ENCODE results near the gene INPP5J. TPM values are rescaled to one million over a fixed set of nuclear protein-coding genes. Genes with fewer than 3 reads are reported as not detected.
A peak's percentile ranks its signal among the peaks of the same experiment; 100 is the strongest.
"Not testable (repeated sequence)": the region's sequence is repeated elsewhere in the genome, so short reads cannot be mapped to it uniquely, and the experiment has no call there.

INPP5J gene
- total and polyA plus RNA-seq, 4 donors: 3.5 to 17.2 (median 10.5) TPM

DNA sequence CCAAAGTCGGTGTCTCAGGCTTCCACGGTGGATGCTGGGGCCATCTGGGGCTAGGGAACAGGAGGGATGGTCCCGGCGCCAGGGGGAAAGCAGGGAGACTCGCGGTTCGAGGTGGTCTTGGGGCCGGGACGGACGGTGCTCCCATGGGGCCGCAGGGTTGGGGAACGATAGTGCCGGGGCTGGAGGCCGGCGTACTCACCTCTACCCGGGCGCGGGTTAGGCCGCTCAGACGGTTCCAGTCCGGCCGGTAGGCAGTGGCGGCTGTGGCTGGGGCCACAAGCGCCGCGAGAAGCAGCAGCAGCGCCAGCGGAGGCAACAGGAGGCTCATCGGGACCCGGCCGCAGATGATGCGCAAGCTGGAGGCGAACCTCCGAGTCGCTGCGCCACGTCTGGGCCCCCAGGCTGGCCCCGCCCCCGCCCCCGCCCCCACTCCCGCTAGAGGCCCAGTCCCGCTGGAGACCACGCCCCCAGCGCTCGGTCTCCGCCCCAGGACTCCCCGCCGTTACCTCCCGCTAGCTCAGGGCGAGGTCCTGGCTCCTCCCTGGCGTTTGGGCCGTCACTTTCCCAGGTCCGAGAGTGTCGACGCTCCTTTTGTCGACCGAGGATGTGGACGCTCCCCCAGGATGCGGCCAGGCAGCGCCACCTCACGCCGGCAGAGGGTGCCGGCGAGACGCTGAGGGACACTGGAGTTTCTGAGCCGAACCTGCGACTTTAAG lies 15.4 kb upstream of the INPP5J start, which contains the start of gene SELENOM:
TSS of gene SELENOM (minus strand) at position 391 of the 716 bp plus-strand sequence. CDS start at position 328, 63 bp downstream.
- no peaks in the 10 kb centered on the region for H3K27me3 ChIP-seq (ENCODE audit: control insufficient read depth, insufficient read depth, low read length)
- peak within 1 kb of the TSS; percentile 88 for H3K27ac ChIP-seq (ENCODE audit: low read depth, low read length)
- H3K4me3 ChIP-seq (ENCODE audit: low read depth, low read length): peak within 1 kb of the TSS; percentile 76
- 3% methylated on average over 67 of the region's 67 CpGs for WGBS (ENCODE audit: insufficient coverage)
- peaks cover 18% of the 10 kb centered on the region for H3K36me3 ChIP-seq (ENCODE audit: control insufficient read depth, insufficient read depth, low read length)
- DNase-seq (ENCODE audit: low read depth in 4 of 6, low spot score in 6 of 6): peak; percentile 73 to 96 (median 79)
- peaks cover 31% of the 10 kb centered on the region for H3K4me1 ChIP-seq (ENCODE audit: control insufficient read depth, insufficient read depth, low read length)
- no peaks in the 10 kb centered on the region for H3K9me3 ChIP-seq (ENCODE audit: control insufficient read depth, insufficient read depth, low read length)

DNA sequence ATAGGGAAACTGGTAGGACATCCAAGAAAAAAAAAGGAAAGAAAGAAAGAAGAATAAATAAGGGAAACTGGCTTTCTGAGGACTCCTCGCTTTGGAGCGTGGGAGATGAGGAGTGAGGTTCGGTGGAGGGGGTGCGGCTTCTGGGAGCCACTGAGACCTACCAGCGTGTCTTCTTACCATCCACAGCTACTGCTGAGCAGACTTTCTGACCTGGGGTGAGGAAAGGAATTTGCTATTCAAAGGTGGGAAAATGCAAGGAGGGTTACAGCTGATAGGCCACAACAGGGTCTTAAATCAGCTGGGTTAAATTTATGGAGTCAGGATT lies 14.9 kb upstream of the INPP5J start:
- Histone ChIP-seq H3K27ac (ENCODE audit: low read depth, low read length) (peak overlapping the region; percentile 88), H3K4me3 (ENCODE audit: low read depth, low read length) (peak overlapping the region; percentile 76), H3K9me3 (ENCODE audit: control insufficient read depth, insufficient read depth, low read length) (no peaks in the 10 kb centered on the region), H3K27me3 (ENCODE audit: control insufficient read depth, insufficient read depth, low read length) (no peaks in the 10 kb centered on the region), H3K36me3 (ENCODE audit: control insufficient read depth, insufficient read depth, low read length) (peaks cover 14% of the 10 kb centered on the region), H3K4me1 (ENCODE audit: control insufficient read depth, insufficient read depth, low read length) (peaks cover 31% of the 10 kb centered on the region)
- DNase-seq (ENCODE audit: low read depth in 4 of 6, low spot score in 6 of 6): no peak
- 0% methylated on average over 3 of the region's 5 CpGs for WGBS (ENCODE audit: insufficient coverage)

GRCh38 chr22:31112547-31113091 lies 10.1 kb upstream of the INPP5J start:
- H3K4me3 ChIP-seq (ENCODE audit: low read depth, low read length); H3K4me1 ChIP-seq (ENCODE audit: control insufficient read depth, insufficient read depth, low read length); H3K9me3 ChIP-seq (ENCODE audit: control insufficient read depth, insufficient read depth, low read length); H3K27me3 ChIP-seq (ENCODE audit: control insufficient read depth, insufficient read depth, low read length); H3K36me3 ChIP-seq (ENCODE audit: control insufficient read depth, insufficient read depth, low read length); H3K27ac ChIP-seq (ENCODE audit: low read depth, low read length); DNase-seq (ENCODE audit: low read depth in 4 of 6, low spot score in 6 of 6): not testable (repeated sequence)
- 84% methylated on average over 5 of the region's 7 CpGs for WGBS (ENCODE audit: insufficient coverage)

DNA sequence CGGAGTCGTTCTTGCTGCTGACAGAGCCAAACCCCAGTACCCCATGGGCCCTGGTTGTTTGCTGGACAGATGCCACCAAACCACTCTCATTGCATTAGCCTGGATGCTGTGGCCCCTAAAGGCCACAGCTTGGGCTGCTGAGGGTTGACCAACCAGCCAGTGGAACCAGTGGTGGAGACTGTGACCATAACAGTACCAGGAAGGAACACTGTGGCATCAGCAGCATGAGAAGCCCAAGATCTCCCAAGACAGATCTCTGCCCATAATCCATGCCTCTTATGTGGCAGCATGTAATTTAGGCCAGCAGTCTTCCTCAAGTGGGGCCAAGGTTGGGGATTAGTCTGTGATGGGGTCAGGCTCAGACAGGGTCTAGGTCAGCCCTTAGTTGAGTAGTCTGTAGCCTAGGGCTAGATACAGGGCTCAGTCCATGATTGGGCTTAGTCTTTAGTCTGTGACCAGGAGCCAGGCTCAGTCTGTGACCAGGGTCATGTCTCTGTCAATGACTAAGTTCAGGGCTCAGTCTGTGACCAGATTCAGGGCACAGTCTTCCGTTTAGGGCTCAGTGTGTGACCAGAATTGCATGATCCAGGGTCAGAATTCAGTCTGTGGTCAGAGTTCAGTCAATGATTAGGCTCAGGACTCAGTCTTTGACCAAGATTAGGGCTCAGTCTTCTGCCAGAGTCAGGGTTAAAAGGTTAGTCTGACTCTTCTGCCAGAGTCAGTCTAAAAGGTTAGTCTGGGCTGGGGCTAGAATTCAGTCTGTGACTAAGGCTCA lies 4.5 kb upstream of the INPP5J start:
- Histone ChIP-seq H3K4me3 (ENCODE audit: low read depth, low read length) (no peak overlapping the region), H3K27me3 (ENCODE audit: control insufficient read depth, insufficient read depth, low read length) (no peaks in the 10 kb centered on the region), H3K27ac (ENCODE audit: low read depth, low read length) (no peak overlapping the region), H3K36me3 (ENCODE audit: control insufficient read depth, insufficient read depth, low read length) (no peaks in the 10 kb centered on the region), H3K4me1 (ENCODE audit: control insufficient read depth, insufficient read depth, low read length) (peaks cover 13% of the 10 kb centered on the region), H3K9me3 (ENCODE audit: control insufficient read depth, insufficient read depth, low read length) (no peaks in the 10 kb centered on the region)
- WGBS (ENCODE audit: insufficient coverage): 85% methylated on average over 3 of the region's 3 CpGs
- no peak for DNase-seq (ENCODE audit: low read depth in 4 of 6, low spot score in 6 of 6)

- WGBS (ENCODE audit: insufficient coverage): 40% methylated on average over 1 of the region's 7 CpGs
- no peak for DNase-seq (ENCODE audit: low read depth in 4 of 6, low spot score in 6 of 6)
- Histone ChIP-seq H3K27me3 (ENCODE audit: control insufficient read depth, insufficient read depth, low read length) (no peaks in the 10 kb centered on the region), H3K27ac (ENCODE audit: low read depth, low read length) (no peak overlapping the region), H3K4me3 (ENCODE audit: low read depth, low read length) (no peak overlapping the region), H3K4me1 (ENCODE audit: control insufficient read depth, insufficient read depth, low read length) (peaks cover 21% of the 10 kb centered on the region), H3K36me3 (ENCODE audit: control insufficient read depth, insufficient read depth, low read length) (no peaks in the 10 kb centered on the region), H3K9me3 (ENCODE audit: control insufficient read depth, insufficient read depth, low read length) (no peaks in the 10 kb centered on the region)
These were observed 3.6 kb upstream of the INPP5J start for GRCh38 chr22:31119026-31119717.

DNA sequence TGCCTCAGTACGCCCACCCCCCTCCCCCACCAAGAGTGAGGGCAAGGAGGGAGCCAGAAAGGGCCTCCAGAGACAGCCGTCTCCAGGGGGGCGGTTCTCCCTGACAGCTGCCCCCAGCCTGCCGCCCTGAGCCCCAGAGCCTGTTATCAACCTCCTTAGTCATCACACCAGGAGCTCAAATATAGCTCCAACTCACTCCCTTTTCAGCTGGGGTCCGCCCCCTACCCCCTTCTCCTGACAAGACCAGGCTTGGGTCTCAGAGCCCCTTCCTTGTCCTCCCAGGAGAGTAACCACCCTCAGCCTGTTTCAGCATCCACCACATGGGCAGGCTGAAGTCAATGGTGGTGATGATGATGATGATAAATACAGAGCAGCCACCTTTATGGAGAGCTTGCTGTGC lies 2.5 kb upstream of the INPP5J start:
- no peaks in the 10 kb centered on the region for H3K9me3 ChIP-seq (ENCODE audit: control insufficient read depth, insufficient read depth, low read length)
- H3K27ac ChIP-seq (ENCODE audit: low read depth, low read length): no peak overlapping the region
- H3K4me1 ChIP-seq (ENCODE audit: control insufficient read depth, insufficient read depth, low read length): peaks cover 23% of the 10 kb centered on the region
- H3K4me3 ChIP-seq (ENCODE audit: low read depth, low read length): no peak overlapping the region
- WGBS (ENCODE audit: insufficient coverage): 58% methylated on average over 4 of the region's 5 CpGs
- DNase-seq (ENCODE audit: low read depth in 4 of 6, low spot score in 6 of 6): no peak
- H3K27me3 ChIP-seq (ENCODE audit: control insufficient read depth, insufficient read depth, low read length): no peaks in the 10 kb centered on the region
- H3K36me3 ChIP-seq (ENCODE audit: control insufficient read depth, insufficient read depth, low read length): peaks cover 5% of the 10 kb centered on the region

GRCh38 chr22:31120642-31121041 lies 2.1 kb upstream of the INPP5J start:
- WGBS (ENCODE audit: insufficient coverage): 100% methylated on average over 1 of the region's 1 CpG
- Histone ChIP-seq H3K9me3 (ENCODE audit: control insufficient read depth, insufficient read depth, low read length) (no peaks in the 10 kb centered on the region), H3K4me1 (ENCODE audit: control insufficient read depth, insufficient read depth, low read length) (peaks cover 23% of the 10 kb centered on the region), H3K36me3 (ENCODE audit: control insufficient read depth, insufficient read depth, low read length) (peaks cover 9% of the 10 kb centered on the region), H3K4me3 (ENCODE audit: low read depth, low read length) (no peak overlapping the region), H3K27ac (ENCODE audit: low read depth, low read length) (no peak overlapping the region), H3K27me3 (ENCODE audit: control insufficient read depth, insufficient read depth, low read length) (no peaks in the 10 kb centered on the region)
- DNase-seq (ENCODE audit: low read depth in 4 of 6, low spot score in 6 of 6): no peak

DNA sequence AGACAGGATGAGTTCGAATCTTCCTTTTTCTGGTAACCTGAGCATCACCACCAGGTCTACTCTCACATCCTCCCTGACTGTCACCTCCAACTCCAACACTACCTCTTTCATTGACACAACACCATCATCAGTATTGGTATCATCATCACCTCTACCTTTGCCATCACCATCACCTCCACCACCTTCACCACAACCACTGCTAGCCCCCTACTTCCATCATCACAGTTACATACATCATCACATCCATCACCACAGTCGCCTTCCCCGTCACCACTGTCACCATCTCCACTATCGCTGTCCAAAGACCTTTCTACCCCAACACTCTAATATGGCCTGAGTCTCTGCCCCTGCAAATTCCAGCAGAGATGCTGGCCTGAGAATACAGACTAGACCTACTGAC lies 1.4 kb upstream of the INPP5J start:
- peaks cover 23% of the 10 kb centered on the region for H3K4me1 ChIP-seq (ENCODE audit: control insufficient read depth, insufficient read depth, low read length)
- peaks cover 12% of the 10 kb centered on the region for H3K36me3 ChIP-seq (ENCODE audit: control insufficient read depth, insufficient read depth, low read length)
- no peak for DNase-seq (ENCODE audit: low read depth in 4 of 6, low spot score in 6 of 6)
- no peaks in the 10 kb centered on the region for H3K27me3 ChIP-seq (ENCODE audit: control insufficient read depth, insufficient read depth, low read length)
- 100% methylated on average over 4 of the region's 4 CpGs for WGBS (ENCODE audit: insufficient coverage)
- no peaks in the 10 kb centered on the region for H3K9me3 ChIP-seq (ENCODE audit: control insufficient read depth, insufficient read depth, low read length)
- H3K4me3 ChIP-seq (ENCODE audit: low read depth, low read length): no peak overlapping the region
- no peak overlapping the region for H3K27ac ChIP-seq (ENCODE audit: low read depth, low read length)

GRCh38 chr22:31122196-31122531 lies 602 bp upstream of the INPP5J start:
- 92% methylated on average over 2 of the region's 2 CpGs for WGBS (ENCODE audit: insufficient coverage)
- peaks cover 18% of the 10 kb centered on the region for H3K36me3 ChIP-seq (ENCODE audit: control insufficient read depth, insufficient read depth, low read length)
- no peak for DNase-seq (ENCODE audit: low read depth in 4 of 6, low spot score in 6 of 6)
- H3K27me3 ChIP-seq (ENCODE audit: control insufficient read depth, insufficient read depth, low read length): no peaks in the 10 kb centered on the region
- H3K9me3 ChIP-seq (ENCODE audit: control insufficient read depth, insufficient read depth, low read length): no peaks in the 10 kb centered on the region
- peaks cover 23% of the 10 kb centered on the region for H3K4me1 ChIP-seq (ENCODE audit: control insufficient read depth, insufficient read depth, low read length)
- no peak overlapping the region for H3K27ac ChIP-seq (ENCODE audit: low read depth, low read length)
- H3K4me3 ChIP-seq (ENCODE audit: low read depth, low read length): no peak overlapping the region
